Lower leg skin (tissue), 4 donors: Measurements from ENCODE around the gene PAX7. TPM values are rescaled to one million over a fixed set of nuclear protein-coding genes. Genes with fewer than 3 reads are reported as not detected.
"Not testable (repeated sequence)": the region's sequence is repeated elsewhere in the genome, so short reads cannot be mapped to it uniquely, and the experiment has no call there.

ENCODE experiments used
- DNase-seq, 2 donors: peaks; one replicate each; pipeline ENCODE4 v3.0.0-alpha.2; 2019; ENCODE audit warnings: low spot score in 2 of 2
- H3K4me3 ChIP-seq: fragments of 200-600 bp; sonication (generic); 2 replicates; pipeline ENCODE4 v1.5.1; 2017; ENCODE audit warnings: mild to moderate bottlenecking, low read depth; ENCODE audit not compliant: poor library complexity, severe bottlenecking
- POLR2A ChIP-seq, 2 donors: fragments of 450-650 bp; IDR thresholded peaks; one replicate each; pipeline ENCODE4 v1.6.1; 2016 to 2017; ENCODE audit warnings: antibody characterized with exemption in 2 of 2, mild to moderate bottlenecking in 1 of 2, moderate library complexity in 1 of 2
- WGBS, 2 donors: methylation state at CpG; one replicate each; pipeline ENCODE4 v1.1.5; 2018; 5-methylcytosine and 5-hydroxymethylcytosine counted together
- intact Hi-C: fragments of 100-400 bp; cut with DNase I; formaldehyde crosslinking; loops from one replicate; pipeline ENCODE4 v1.15.0; 2023; ENCODE audit warnings: low total_unique reads
- total RNA-seq, 4 donors: library from RNA; depleted of rRNA; stranded (reverse); fragments of >200 nt; gene quantifications; one replicate each; pipeline ENCODE4 v1.1.0, GENCODE V29; 2016
- TF ChIP-seq, protein P1 (sequence below), 3 donors: fragments of 450-650 bp; IDR thresholded peaks; one replicate each; pipeline ENCODE4 v1.5.1; 2016; ENCODE audit warnings: antibody characterized with exemption in 3 of 3, mild to moderate bottlenecking in 3 of 3, moderate library complexity in 2 of 3

PAX7 gene
- total RNA-seq, 4 donors from 2014 or later, result 0.06 to 0.11 TPM; not detected in 2

DNA sequence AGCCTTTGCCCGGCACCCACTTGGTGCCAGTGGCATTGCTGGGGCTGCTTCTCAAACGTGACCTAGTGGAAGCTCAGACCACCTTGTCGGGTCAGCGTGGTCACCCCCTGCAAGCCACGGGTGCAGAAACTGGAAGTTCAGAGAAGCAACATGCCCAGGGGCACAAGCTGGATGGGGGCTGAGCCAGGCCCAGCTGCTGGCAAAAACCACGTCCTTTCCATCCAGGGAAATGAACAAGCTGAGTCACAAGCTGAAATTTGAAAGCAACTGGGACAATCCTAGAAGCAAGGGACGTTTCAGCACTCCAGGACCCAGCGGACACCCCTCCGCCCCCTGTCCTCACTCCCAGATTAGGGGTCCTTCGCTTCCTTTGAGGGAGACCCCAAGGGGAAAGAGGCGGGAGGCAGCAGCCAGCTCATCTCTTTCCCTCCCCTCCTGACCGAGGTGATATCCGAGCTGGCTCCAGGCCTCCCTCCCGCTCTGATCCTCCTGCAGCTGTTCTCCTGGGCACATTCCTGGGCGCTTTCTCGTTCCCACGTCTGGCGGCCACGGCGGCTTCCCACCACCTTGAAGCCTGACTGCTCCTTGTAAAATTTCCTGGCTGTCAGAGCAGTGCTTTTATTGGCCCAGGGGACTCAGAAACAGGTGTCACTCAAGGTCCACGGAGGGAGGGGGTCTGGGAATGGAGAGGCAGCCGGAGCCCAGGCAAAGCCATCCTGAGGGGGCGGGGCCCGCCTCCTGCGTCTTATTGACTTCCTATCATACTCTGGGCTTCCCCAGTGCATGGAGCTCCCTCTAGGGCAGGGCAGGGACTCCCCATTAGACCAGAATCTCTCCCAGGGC lies 62.8 kb downstream of the PAX7 start:
- TF ChIP-seq, protein P1, sequence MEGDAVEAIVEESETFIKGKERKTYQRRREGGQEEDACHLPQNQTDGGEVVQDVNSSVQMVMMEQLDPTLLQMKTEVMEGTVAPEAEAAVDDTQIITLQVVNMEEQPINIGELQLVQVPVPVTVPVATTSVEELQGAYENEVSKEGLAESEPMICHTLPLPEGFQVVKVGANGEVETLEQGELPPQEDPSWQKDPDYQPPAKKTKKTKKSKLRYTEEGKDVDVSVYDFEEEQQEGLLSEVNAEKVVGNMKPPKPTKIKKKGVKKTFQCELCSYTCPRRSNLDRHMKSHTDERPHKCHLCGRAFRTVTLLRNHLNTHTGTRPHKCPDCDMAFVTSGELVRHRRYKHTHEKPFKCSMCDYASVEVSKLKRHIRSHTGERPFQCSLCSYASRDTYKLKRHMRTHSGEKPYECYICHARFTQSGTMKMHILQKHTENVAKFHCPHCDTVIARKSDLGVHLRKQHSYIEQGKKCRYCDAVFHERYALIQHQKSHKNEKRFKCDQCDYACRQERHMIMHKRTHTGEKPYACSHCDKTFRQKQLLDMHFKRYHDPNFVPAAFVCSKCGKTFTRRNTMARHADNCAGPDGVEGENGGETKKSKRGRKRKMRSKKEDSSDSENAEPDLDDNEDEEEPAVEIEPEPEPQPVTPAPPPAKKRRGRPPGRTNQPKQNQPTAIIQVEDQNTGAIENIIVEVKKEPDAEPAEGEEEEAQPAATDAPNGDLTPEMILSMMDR (IDR thresholded peaks at IDR 0.05), result no peak
- no peak overlapping the region for H3K4me3 ChIP-seq
- intact Hi-C loops, result no loop called here
- DNase-seq, result no peak
- 11 to 22% methylated on average over 22 to 23 of the region's 25 CpGs for WGBS, 2 donors

DNA sequence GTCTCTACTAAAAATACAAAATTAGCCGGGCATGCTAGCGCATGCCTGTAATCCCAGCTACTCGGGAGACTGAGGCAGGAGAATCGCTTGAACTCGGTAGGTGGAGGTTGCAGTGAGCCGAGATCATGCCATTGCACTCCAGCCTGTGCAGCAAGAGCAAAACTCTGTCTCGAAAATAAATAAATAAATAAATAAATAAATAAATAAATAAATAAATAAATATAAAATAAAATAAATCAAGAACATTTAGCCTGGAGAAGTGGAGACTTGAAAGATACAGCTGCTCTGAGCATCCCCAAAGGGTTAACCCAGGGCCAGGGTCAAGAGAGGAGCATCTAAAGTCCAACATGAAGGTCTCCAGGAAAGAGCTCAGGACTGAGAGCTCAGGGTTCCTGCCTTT lies 63.6 kb downstream of the PAX7 start:
- DNase-seq, H3K4me3 ChIP-seq, intact Hi-C loops: not testable (repeated sequence)
- WGBS, 2 donors, result 79 to 80% methylated on average over 7 of the region's 7 CpGs

DNA sequence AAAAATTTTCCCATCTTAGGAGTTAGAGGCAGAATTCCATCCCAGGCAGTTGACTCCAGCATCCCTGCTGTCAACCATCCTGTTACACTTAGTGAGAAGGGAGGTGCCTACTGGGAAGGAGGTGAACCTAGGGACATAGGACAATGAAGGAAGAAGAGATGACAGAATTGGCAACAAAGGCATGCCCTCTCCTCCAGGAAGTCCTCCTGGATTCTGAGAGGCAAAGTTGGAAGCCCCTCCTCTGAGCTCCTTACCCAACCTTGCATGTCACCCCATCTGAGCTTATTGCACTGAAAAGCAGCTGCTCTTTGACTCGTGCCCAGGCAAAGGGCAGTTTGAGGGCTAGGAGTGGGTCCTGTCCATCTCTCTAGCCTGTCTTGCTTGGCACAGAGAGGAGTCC lies 66.9 kb downstream of the PAX7 start:
- H3K4me3 ChIP-seq, result no peak overlapping the region
- no peak for TF ChIP-seq POLR2A (IDR thresholded peaks at IDR 0.05)
- TF ChIP-seq, protein P1 (IDR thresholded peaks at IDR 0.05), result no peak
- no peak for DNase-seq
- intact Hi-C loops, result no loop called here
- 71 to 80% methylated on average over 1 of the region's 1 CpG for WGBS, 2 donors

DNA sequence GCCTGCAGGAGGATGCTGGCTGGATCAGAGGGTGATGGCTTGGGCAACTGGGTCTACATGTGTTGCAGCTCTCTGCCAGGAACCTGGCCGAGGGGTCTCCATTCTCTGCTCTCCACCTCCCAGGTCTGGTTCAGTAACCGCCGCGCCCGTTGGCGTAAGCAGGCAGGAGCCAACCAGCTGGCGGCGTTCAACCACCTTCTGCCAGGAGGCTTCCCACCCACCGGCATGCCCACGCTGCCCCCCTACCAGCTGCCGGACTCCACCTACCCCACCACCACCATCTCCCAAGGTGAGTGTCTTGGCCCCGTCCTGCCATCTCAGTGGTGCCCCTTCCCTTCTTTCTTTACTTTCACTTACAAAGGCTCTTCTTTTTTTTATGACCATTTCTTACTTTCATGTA lies 69.9 kb downstream of the PAX7 start:
- no peak overlapping the region for H3K4me3 ChIP-seq
- intact Hi-C loops, result no loop called here
- DNase-seq, result no peak
- WGBS, 2 donors, result 85 to 93% methylated on average over 12 of the region's 12 CpGs
- TF ChIP-seq POLR2A (IDR thresholded peaks at IDR 0.05), result no peak
- TF ChIP-seq, protein P1 (IDR thresholded peaks at IDR 0.05), result no peak

DNA sequence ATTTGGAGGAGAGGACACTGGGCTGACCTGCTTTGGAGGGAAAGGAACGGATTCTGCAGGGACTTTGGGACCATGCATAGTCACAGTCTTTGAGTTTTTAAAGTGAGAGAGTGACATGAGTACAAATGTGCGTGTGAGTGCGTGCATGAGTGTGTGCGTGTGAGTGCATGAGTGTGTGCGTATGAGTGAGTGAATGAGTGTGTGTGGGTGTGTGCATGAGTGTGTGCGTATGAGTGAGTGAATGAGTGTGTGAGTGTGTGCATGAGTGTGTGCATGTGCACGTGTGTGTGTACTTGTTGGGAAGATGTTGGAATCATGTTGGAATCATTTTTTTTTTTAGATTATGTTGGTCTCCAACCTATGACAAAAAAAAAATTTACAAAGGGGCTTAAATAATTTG lies 70.5 kb downstream of the PAX7 start:
- TF ChIP-seq POLR2A (IDR thresholded peaks at IDR 0.05), result no peak
- TF ChIP-seq, protein P1 (IDR thresholded peaks at IDR 0.05), result no peak
- 82 to 85% methylated on average over 7 of the region's 7 CpGs for WGBS, 2 donors
- H3K4me3 ChIP-seq, result no peak overlapping the region
- DNase-seq, result no peak
- intact Hi-C loops, result no loop called here

DNA sequence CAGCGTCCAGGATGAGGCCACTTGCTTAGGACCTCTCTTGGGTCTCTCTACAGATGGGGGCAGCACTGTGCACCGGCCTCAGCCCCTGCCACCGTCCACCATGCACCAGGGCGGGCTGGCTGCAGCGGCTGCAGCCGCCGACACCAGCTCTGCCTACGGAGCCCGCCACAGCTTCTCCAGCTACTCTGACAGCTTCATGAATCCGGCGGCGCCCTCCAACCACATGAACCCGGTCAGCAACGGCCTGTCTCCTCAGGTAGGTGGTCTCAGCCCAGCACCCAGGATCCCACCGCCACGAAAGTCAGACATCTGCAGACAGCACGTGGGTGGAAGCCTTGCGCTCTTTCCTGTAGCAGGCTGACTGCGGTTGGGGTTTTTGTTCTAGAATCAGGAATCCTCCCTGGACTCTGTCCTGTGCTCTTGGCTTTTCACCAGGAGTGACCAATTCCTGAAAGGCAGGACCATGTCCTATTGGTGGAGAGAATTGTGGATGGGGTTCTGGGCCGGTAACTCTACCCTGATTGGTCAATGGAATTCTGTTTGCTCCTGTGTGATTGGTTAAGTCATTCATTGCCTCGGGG lies 72.5 kb downstream of the PAX7 start:
- no peak for DNase-seq
- H3K4me3 ChIP-seq, result no peak overlapping the region
- TF ChIP-seq, protein P1 (IDR thresholded peaks at IDR 0.05), result no peak
- no peak for TF ChIP-seq POLR2A (IDR thresholded peaks at IDR 0.05)
- 72 to 73% methylated on average over 7 to 19 of the region's 21 CpGs for WGBS, 2 donors
- intact Hi-C loops, result no loop called here
